HFF-Myc (cell line): ENCODE results near the gene TSKU.
"Not testable (repeated sequence)": the region's sequence is repeated elsewhere in the genome, so short reads cannot be mapped to it uniquely, and the experiment has no call there.

Source experiments
- DNase-seq: peaks from one replicate; pipeline ENCODE4 v3.0.0-alpha.2; 2011; ENCODE audit warnings: low read depth; ENCODE audit errors: extremely low read depth
- H3K4me3 ChIP-seq: replicated peaks from 2 replicates; pipeline ENCODE4 v1.5.1; 2011; ENCODE audit warnings: low read depth, mild to moderate bottlenecking, control low read depth, low read length
- CTCF ChIP-seq: IDR thresholded peaks from 2 replicates; pipeline ENCODE4 v1.5.1; 2012; ENCODE audit warnings: mild to moderate bottlenecking, low read depth, low read length, control low read depth; ENCODE audit errors: missing control alignments

The TSKU gene

GRCh38 chr11:76788661-76789442 is 5.7 kb downstream of the TSKU start:
- no peak for TF ChIP-seq CTCF
- no peak overlapping the region for H3K4me3 ChIP-seq
- DNase-seq, result no peak

GRCh38 chr11:76789443-76789719 is 6.2 kb downstream of the TSKU start:
- no peak for DNase-seq
- no peak overlapping the region for H3K4me3 ChIP-seq
- no peak for TF ChIP-seq CTCF

- H3K4me3 ChIP-seq, result no peak overlapping the region
- no peak for TF ChIP-seq CTCF
- no peak for DNase-seq
These were observed 7.1 kb downstream of the TSKU start for GRCh38 chr11:76790251-76790650.

- not testable (repeated sequence) for DNase-seq, H3K4me3 ChIP-seq
These were observed 8.0 kb downstream of the TSKU start for GRCh38 chr11:76791002-76791770.

GRCh38 chr11:76791861-76792260 is 8.7 kb downstream of the TSKU start:
- no peak for DNase-seq
- TF ChIP-seq CTCF, result no peak
- no peak overlapping the region for H3K4me3 ChIP-seq

- DNase-seq, result no peak
- no peak overlapping the region for H3K4me3 ChIP-seq
- no peak for TF ChIP-seq CTCF
These were observed 9.5 kb downstream of the TSKU start for GRCh38 chr11:76792505-76793264.
